ENCODE results near the gene ZFP1. TPM values are rescaled to one million over a fixed set of nuclear protein-coding genes. Genes with fewer than 3 reads are reported as not detected.
"Not testable (repeated sequence)": the region's sequence is repeated elsewhere in the genome, so short reads cannot be mapped to it uniquely, and the experiment has no call there.

Gene ZFP1
- polyA plus RNA-seq, 1 experiment, result 11.6 TPM

- ChIA-PET CTCF (interaction anchor here (3.0 kb wide), 1 partner anchor 26 kb away, joined by 12 read pairs; no protein-coding TSS in a partner anchor), POLR2A (interaction anchor here (2.1 kb wide), 1 partner anchor 17 kb away, joined by 16 read pairs; no protein-coding TSS in a partner anchor)
- no peak for DNase-seq (ENCODE audit: low read depth, low spot score)
- Histone ChIP-seq H3K27ac (ENCODE audit: low read depth, low read length) (no peak overlapping the region), H3K9me3 (ENCODE audit: control insufficient read depth, insufficient read depth, low read length) (no peaks in the 10 kb centered on the region; the same call in 1 of the 2 replicates), H3K27me3 (ENCODE audit: control insufficient read depth, insufficient read depth, low read length) (peaks cover 3% of the 10 kb centered on the region), H3K4me3 (ENCODE audit: low read depth, low read length) (no peak overlapping the region)
- no peak for TF ChIP-seq CTCF (IDR thresholded peaks at IDR 0.05; ENCODE audit: low read depth, low read length)
Observed at GRCh38 chr16:75207831-75208230, 59.5 kb downstream of the ZFP1 start.

GRCh38 chr16:75208242-75208825, 60.0 kb downstream of the ZFP1 start:
- H3K4me3 ChIP-seq (ENCODE audit: low read depth, low read length), result no peak overlapping the region
- ChIA-PET POLR2A (no interaction called here), CTCF (interaction anchor here (1.3 to 3.0 kb wide), 2 partner anchors 19 to 26 kb away, joined by 4 to 12 read pairs; no protein-coding TSS in a partner anchor)
- TF ChIP-seq CTCF (IDR thresholded peaks at IDR 0.05; ENCODE audit: low read depth, low read length), result no peak
- no peak for DNase-seq (ENCODE audit: low read depth, low spot score)
- H3K27me3 ChIP-seq (ENCODE audit: control insufficient read depth, insufficient read depth, low read length), result peaks cover 3% of the 10 kb centered on the region
- no peaks in the 10 kb centered on the region; the same call in 1 of the 2 replicates for H3K9me3 ChIP-seq (ENCODE audit: control insufficient read depth, insufficient read depth, low read length)
- no peak overlapping the region for H3K27ac ChIP-seq (ENCODE audit: low read depth, low read length)

- no peak for DNase-seq (ENCODE audit: low read depth, low spot score)
- Histone ChIP-seq H3K27ac (ENCODE audit: low read depth, low read length) (no peak overlapping the region), H3K4me3 (ENCODE audit: low read depth, low read length) (no peak overlapping the region), H3K9me3 (ENCODE audit: control insufficient read depth, insufficient read depth, low read length) (no peaks in the 10 kb centered on the region; the same call in 1 of the 2 replicates), H3K27me3 (ENCODE audit: control insufficient read depth, insufficient read depth, low read length) (peaks cover 3% of the 10 kb centered on the region)
- no peak for TF ChIP-seq CTCF (IDR thresholded peaks at IDR 0.05; ENCODE audit: low read depth, low read length)
- POLR2A ChIA-PET, result no interaction called here
- CTCF ChIA-PET, result interaction anchor here (1.3 to 3.0 kb wide), 2 partner anchors 18 to 25 kb away, joined by 4 to 12 read pairs; no protein-coding TSS in a partner anchor
Observed at GRCh38 chr16:75208861-75209505, 60.7 kb downstream of the ZFP1 start.

GRCh38 chr16:75209514-75209913, 61.2 kb downstream of the ZFP1 start:
- H3K4me3 ChIP-seq (ENCODE audit: low read depth, low read length); H3K27me3 ChIP-seq (ENCODE audit: control insufficient read depth, insufficient read depth, low read length); H3K9me3 ChIP-seq (ENCODE audit: control insufficient read depth, insufficient read depth, low read length); H3K27ac ChIP-seq (ENCODE audit: low read depth, low read length); DNase-seq (ENCODE audit: low read depth, low spot score); POLR2A ChIA-PET: not testable (repeated sequence)
- CTCF ChIA-PET, result interaction anchor here (1.3 to 3.0 kb wide), 2 partner anchors 18 to 24 kb away, joined by 4 to 12 read pairs; no protein-coding TSS in a partner anchor

- DNase-seq (ENCODE audit: low read depth, low spot score), result no peak
- TF ChIP-seq CTCF (IDR thresholded peaks at IDR 0.05; ENCODE audit: low read depth, low read length), result no peak
- H3K9me3 ChIP-seq (ENCODE audit: control insufficient read depth, insufficient read depth, low read length), result no peaks in the 10 kb centered on the region; the same call in 1 of the 2 replicates
- H3K27ac ChIP-seq (ENCODE audit: low read depth, low read length), result no peak overlapping the region
- H3K4me3 ChIP-seq (ENCODE audit: low read depth, low read length), result no peak overlapping the region
- H3K27me3 ChIP-seq (ENCODE audit: control insufficient read depth, insufficient read depth, low read length), result peaks cover 3% of the 10 kb centered on the region
- CTCF ChIA-PET, result interaction anchor here (0.6 to 3.0 kb wide), 3 partner anchors 17 to 30 kb away, joined by 3 to 12 read pairs (median 4); no protein-coding TSS in a partner anchor
- POLR2A ChIA-PET, result interaction anchor here (0.7 kb wide), 1 partner anchor 257 kb away, joined by 3 read pairs; no protein-coding TSS in a partner anchor
Observed at GRCh38 chr16:75209944-75210343, 61.6 kb downstream of the ZFP1 start.

- H3K27me3 ChIP-seq (ENCODE audit: control insufficient read depth, insufficient read depth, low read length); H3K27ac ChIP-seq (ENCODE audit: low read depth, low read length); DNase-seq (ENCODE audit: low read depth, low spot score); CTCF ChIA-PET; H3K9me3 ChIP-seq (ENCODE audit: control insufficient read depth, insufficient read depth, low read length); H3K4me3 ChIP-seq (ENCODE audit: low read depth, low read length); POLR2A ChIA-PET: not testable (repeated sequence)
Observed at GRCh38 chr16:75211286-75211685, 63.0 kb downstream of the ZFP1 start.
